ENCODE results near the gene ELL. TPM values are rescaled to one million over a fixed set of nuclear protein-coding genes. Genes with fewer than 3 reads are reported as not detected.

ELL gene
- total RNA-seq (ENCODE audit: low replicate concordance), result 6.5 and 10.9 TPM in 2 replicates

GRCh38 chr19:18521692-18522123, at the start of gene ELL:
TSS of gene ELL (minus strand) at chr19:18522070. CDS start at chr19:18522055, 15 bp downstream.
- peak within 1 kb of the TSS; percentile 94 for H3K4me3 ChIP-seq (ENCODE audit: low read depth, low read length)
- TF ChIP-seq, protein P1, sequence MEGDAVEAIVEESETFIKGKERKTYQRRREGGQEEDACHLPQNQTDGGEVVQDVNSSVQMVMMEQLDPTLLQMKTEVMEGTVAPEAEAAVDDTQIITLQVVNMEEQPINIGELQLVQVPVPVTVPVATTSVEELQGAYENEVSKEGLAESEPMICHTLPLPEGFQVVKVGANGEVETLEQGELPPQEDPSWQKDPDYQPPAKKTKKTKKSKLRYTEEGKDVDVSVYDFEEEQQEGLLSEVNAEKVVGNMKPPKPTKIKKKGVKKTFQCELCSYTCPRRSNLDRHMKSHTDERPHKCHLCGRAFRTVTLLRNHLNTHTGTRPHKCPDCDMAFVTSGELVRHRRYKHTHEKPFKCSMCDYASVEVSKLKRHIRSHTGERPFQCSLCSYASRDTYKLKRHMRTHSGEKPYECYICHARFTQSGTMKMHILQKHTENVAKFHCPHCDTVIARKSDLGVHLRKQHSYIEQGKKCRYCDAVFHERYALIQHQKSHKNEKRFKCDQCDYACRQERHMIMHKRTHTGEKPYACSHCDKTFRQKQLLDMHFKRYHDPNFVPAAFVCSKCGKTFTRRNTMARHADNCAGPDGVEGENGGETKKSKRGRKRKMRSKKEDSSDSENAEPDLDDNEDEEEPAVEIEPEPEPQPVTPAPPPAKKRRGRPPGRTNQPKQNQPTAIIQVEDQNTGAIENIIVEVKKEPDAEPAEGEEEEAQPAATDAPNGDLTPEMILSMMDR (IDR thresholded peaks at IDR 0.05; ENCODE audit: insufficient read depth, low read length), result no peak
- no peak for DNase-seq (ENCODE audit: low read depth)

DNA sequence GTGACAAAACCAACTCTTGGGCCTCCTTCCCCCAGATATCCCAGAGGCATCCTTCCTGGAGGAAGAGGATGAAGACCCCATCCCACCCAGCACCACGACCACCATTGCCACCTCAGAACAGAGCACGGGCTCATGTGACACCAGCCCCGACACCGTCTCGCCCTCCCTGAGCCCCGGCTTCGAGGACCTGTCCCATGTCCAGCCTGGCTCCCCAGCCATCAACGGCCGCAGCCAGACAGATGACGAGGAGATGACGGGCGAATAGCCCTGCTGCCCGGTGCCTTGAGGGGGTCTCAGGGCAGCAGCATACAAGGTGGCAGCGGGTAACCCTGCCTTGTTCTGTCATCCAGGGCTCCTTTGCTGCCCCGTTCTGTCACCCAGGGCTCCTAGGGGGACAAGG, 46.5 kb upstream of the ELL start:
- no peak overlapping the region for H3K4me3 ChIP-seq (ENCODE audit: low read depth, low read length)
- TF ChIP-seq, protein P1 (IDR thresholded peaks at IDR 0.05; ENCODE audit: insufficient read depth, low read length), result no peak
- DNase-seq (ENCODE audit: low read depth), result no peak

DNA sequence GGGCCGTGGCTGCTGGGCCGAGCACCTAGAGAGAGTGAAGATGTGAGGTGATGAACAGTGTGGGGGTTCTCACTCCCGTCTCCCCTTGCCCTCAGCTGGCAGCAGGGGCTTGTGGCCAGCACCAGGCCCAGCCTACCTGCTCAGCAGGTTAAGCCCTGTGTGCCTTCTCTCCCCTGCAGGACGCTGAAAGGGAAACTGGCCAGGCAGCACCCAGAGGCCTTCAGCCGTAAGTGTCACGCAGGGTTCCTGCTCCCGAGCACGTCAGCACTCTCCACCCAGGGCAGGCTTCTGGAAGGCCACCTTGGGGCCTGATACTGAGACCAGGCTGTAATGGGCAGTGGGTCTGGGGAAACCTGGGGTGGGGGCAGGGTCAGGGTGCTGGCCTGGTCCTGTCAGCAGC, 45.1 kb upstream of the ELL start:
- no peak overlapping the region for H3K4me3 ChIP-seq (ENCODE audit: low read depth, low read length)
- TF ChIP-seq, protein P1 (IDR thresholded peaks at IDR 0.05; ENCODE audit: insufficient read depth, low read length), result no peak

DNA sequence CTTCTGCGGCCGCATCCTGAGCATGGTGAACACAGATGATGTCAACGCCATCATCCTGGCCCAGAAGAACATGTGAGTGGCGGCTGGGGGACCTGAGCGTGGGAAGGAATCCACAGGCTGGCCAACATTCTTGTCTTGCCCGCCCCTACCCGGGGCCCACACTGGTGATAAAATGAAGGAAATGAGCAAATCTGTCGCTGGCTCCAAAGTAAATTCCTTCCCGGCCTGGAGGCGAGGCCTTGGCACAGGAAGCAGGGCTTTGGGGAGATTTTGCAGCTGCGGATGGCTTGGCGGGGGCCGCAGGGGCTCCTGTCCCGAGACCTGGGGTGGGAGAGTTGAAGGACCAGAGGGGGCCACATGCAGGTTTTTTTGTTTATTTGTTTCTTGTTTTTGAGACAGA, 40.2 kb upstream of the ELL start:
- TF ChIP-seq, protein P1 (IDR thresholded peaks at IDR 0.05; ENCODE audit: insufficient read depth, low read length), result no peak
- H3K4me3 ChIP-seq (ENCODE audit: low read depth, low read length), result no peak overlapping the region
- peak; percentile 71 for DNase-seq (ENCODE audit: low read depth)

More for the DNA sequence above, 45.1 kb upstream of the ELL start:
- no peak for DNase-seq (ENCODE audit: low read depth)

DNA sequence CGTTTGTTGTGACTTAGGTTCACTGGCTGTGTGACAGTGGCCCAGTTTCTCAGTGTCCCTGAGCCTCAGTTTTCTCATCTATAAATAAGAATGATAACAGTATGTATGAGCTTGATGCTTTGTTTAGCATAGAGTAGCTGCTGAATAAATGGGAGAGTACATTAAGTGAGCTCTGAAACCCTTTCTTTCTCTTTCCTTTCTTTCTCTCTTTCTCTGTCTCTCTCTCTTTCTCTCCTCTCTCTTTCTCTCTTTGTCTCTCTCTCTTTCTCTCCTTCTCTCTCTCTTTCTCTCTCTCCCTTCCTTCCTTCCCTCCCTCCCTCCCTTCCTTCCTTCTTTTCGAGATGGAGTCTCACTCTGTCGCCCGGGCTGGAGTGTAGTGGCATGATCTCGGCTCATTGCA, 37.8 kb upstream of the ELL start:
- H3K4me3 ChIP-seq (ENCODE audit: low read depth, low read length), result no peak overlapping the region
- TF ChIP-seq, protein P1 (IDR thresholded peaks at IDR 0.05; ENCODE audit: insufficient read depth, low read length), result no peak
- DNase-seq (ENCODE audit: low read depth), result no peak

- TF ChIP-seq, protein P1 (IDR thresholded peaks at IDR 0.05; ENCODE audit: insufficient read depth, low read length), result no peak
- peak overlapping the region; percentile 96 for H3K4me3 ChIP-seq (ENCODE audit: low read depth, low read length)
- DNase-seq (ENCODE audit: low read depth), result peak; percentile 7
Measured at GRCh38 chr19:18558604-18559003, 36.7 kb upstream of the ELL start.

DNA sequence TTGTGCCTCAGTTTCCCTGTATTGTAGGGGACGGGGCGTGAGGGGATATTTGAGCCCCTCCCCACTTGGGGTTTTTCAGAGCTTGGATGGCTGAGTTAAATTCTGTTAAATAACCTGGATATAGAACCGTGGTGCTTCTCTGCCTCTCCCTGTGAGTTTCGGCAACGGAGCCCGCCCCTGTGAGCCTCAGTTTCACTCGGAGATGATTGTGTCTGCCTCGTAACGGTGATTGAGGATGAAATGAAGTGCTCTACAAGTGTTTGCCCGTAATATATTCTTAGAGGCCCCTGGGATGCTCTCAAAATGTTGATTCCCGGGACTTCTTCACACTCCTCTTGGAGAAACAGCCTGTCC, 36.3 kb upstream of the ELL start:
- peak; percentile 12 for DNase-seq (ENCODE audit: low read depth)
- TF ChIP-seq, protein P1 (IDR thresholded peaks at IDR 0.05; ENCODE audit: insufficient read depth, low read length), result no peak

More for the DNA sequence above, 36.3 kb upstream of the ELL start:
- H3K4me3 ChIP-seq (ENCODE audit: low read depth, low read length), result peak overlapping the region; percentile 96
